Choroid plexus epithelial cell (primary cell): ENCODE results near the gene OR52E8.

Experiments used
- DNase-seq: peaks from one replicate; pipeline ENCODE4 v3.0.0-alpha.2; 2010; ENCODE audit warnings: low read depth
- H3K4me3 ChIP-seq: 2 replicates; pipeline ENCODE4 v1.5.1; 2011; ENCODE audit warnings: low read depth, mild to moderate bottlenecking, control low read depth, low read length, moderate library complexity
- CTCF ChIP-seq: conservative IDR thresholded peaks from 2 replicates; pipeline ENCODE4 v1.5.1; 2011; ENCODE audit warnings: low read depth, mild to moderate bottlenecking, control low read depth, inconsistent platforms, low read length, moderate library complexity

OR52E8 gene

DNA sequence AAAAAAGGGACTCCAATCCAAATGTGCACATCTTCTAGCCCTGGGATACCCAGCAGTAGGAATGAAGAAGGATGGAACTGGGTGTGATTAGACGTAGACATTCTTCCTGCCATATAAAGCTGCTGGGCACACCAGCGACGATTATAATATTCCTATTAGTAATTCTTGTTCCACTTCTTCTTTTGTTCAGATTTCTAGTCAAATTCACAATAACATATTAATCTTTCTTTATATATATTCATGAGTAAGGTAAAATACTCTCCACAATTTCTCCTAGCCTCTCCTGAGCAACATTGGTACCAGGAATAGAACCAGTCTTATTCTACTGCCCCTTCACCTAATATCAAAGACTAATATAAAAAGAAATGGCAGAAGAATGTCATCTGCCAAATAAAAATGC lies at the start of gene OR52E8:
Gene OR52E8 (minus strand): TSS at position 101 of the 400 bp plus-strand sequence. CDS start 0 bp downstream, at position 101.
- TF ChIP-seq CTCF = no peak
- no peak for DNase-seq
- no peak within 1 kb of the TSS for H3K4me3 ChIP-seq

DNA sequence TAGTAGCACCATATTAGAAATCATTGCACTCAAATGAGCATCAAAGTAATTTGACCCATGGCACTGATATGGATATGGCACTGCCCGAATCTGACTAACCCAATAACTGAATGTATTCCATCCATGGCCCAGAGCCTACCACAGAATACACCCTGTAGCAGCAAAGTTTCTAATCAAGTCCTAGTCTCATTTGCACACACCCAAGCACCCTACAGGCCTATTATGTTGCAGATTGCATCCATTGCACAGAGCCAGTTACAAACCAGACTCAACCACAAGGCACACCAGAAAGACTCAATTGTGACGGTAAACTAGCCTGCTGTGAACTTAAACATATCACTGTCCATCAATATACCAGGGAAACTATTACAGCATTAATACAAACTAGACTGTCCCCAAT lies 42.0 kb upstream of the OR52E8 start:
- DNase-seq = no peak
- no peak overlapping the region for H3K4me3 ChIP-seq
- no peak for TF ChIP-seq CTCF

DNA sequence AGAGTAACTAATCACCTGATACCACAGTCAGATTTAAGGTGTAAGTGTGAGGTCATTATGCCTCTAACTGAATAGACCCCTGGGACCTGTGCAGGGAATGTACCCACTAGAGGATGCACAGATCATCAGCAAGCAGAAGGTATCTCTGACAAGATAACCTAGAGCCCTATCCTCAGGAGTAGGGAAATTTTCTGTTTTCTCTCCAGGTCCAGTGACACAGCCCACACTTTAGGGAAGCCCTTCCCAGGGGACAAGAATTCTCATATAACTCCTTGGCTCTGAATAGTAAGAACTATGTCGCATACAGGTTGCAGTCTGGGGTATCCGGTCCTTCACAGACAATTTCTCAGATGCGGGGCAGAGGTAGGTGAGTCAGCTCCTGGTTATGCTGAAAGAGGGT lies 35.4 kb upstream of the OR52E8 start, which contains the start of gene OR52E5:
Gene OR52E5 (plus strand): TSS at position 301 of the 400 bp plus-strand sequence. CDS start 7,569 bp downstream, outside the sequence.
- no peak for DNase-seq
- no peak for TF ChIP-seq CTCF
- no peak within 1 kb of the TSS for H3K4me3 ChIP-seq

GRCh38 chr11:5891216-5891800 lies 33.8 kb upstream of the OR52E8 start:
- no peak overlapping the region for H3K4me3 ChIP-seq
- DNase-seq = peak; percentile 30
- peak; percentile 52 for TF ChIP-seq CTCF

- no peak overlapping the region for H3K4me3 ChIP-seq
- DNase-seq = no peak
Observed at GRCh38 chr11:5887661-5888060, 30.2 kb upstream of the OR52E8 start.

DNA sequence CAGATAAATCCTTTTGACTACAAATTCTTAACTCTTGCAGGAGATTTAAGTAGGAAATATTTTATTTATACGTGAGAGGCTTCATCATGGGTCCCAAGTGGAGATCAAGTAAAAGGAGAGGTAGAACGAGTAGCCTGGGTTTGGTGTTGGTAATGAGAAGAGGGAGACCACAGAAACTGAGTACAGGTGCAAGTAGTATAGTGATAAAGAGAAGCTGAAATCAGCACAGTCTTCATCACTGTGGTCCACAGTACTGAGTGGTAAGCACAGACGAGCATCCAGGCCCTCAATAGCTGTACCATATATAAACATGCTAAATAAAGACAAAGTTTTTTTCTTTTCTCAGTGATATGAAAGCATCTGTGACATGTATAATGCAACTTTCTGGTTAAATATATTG lies 29.7 kb upstream of the OR52E8 start:
- TF ChIP-seq CTCF = no peak
- no peak for DNase-seq
- H3K4me3 ChIP-seq = no peak overlapping the region

More at GRCh38 chr11:5887661-5888060, 30.2 kb upstream of the OR52E8 start:
- TF ChIP-seq CTCF = no peak

- H3K4me3 ChIP-seq = no peak overlapping the region
- TF ChIP-seq CTCF = no peak
- no peak for DNase-seq
Observed at GRCh38 chr11:5881756-5882155, 24.3 kb upstream of the OR52E8 start.
